Coronary artery (tissue), 2 donors: ENCODE results near the gene PRDM16.

Experiments used
- DNase-seq: peaks from one replicate; pipeline ENCODE4 v3.0.0-alpha.2; 2017; ENCODE audit warnings: low spot score
- H3K27ac ChIP-seq, 2 donors: fragments of 200-600 bp; sonication (generic); one replicate each; pipeline ENCODE4 v1.5.1; 2016 to 2019
- H3K4me3 ChIP-seq: fragments of 200-600 bp; sonication (generic); 2 replicates; pipeline ENCODE4 v1.5.1; 2016; ENCODE audit warnings: mild to moderate bottlenecking, moderate library complexity
- TF ChIP-seq, protein P1 (sequence below): fragments of 200-600 bp; sonication (generic); IDR thresholded peaks from one replicate; pipeline ENCODE4 v1.5.1; 2019; ENCODE audit warnings: antibody characterized with exemption

The PRDM16 gene

GRCh38 chr1:3434406-3435110 is 365.6 kb downstream of the PRDM16 start:
- H3K4me3 ChIP-seq = no peak overlapping the region
- H3K27ac ChIP-seq = no peak overlapping the region
- no peak for DNase-seq
- TF ChIP-seq, protein P1, sequence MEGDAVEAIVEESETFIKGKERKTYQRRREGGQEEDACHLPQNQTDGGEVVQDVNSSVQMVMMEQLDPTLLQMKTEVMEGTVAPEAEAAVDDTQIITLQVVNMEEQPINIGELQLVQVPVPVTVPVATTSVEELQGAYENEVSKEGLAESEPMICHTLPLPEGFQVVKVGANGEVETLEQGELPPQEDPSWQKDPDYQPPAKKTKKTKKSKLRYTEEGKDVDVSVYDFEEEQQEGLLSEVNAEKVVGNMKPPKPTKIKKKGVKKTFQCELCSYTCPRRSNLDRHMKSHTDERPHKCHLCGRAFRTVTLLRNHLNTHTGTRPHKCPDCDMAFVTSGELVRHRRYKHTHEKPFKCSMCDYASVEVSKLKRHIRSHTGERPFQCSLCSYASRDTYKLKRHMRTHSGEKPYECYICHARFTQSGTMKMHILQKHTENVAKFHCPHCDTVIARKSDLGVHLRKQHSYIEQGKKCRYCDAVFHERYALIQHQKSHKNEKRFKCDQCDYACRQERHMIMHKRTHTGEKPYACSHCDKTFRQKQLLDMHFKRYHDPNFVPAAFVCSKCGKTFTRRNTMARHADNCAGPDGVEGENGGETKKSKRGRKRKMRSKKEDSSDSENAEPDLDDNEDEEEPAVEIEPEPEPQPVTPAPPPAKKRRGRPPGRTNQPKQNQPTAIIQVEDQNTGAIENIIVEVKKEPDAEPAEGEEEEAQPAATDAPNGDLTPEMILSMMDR = no peak

DNA sequence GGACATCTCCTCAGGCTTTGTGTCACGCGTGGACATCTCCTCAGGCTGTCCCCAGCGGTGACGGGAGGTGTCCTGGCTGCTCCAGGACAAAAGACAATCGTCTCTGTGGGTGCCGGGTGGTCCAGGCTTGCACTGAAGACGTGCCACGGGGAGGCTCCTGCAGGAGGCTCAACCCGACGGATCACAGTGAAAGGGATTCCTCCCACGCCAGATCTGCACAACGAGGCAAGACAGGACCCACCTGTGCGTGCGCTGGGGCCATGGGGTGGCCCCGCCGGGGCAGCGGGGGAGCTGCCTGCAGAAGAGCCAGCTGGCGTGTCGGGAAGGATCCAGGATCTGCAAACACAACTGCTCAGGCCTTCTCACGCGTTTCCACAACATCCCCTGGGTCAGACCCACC is 366.7 kb downstream of the PRDM16 start:
- TF ChIP-seq, protein P1 = no peak
- Histone ChIP-seq H3K4me3 (no peak overlapping the region), H3K27ac (no peak overlapping the region)
- no peak for DNase-seq

- TF ChIP-seq, protein P1 = no peak
- H3K27ac ChIP-seq = no peak overlapping the region
- no peak for DNase-seq
- no peak overlapping the region for H3K4me3 ChIP-seq
Observed at GRCh38 chr1:3436451-3436850, 367.4 kb downstream of the PRDM16 start.

- no peak for DNase-seq
- Histone ChIP-seq H3K4me3 (no peak overlapping the region), H3K27ac (no peak overlapping the region)
- TF ChIP-seq, protein P1 = no peak
Observed at GRCh38 chr1:3436901-3437300, 367.9 kb downstream of the PRDM16 start.

DNA sequence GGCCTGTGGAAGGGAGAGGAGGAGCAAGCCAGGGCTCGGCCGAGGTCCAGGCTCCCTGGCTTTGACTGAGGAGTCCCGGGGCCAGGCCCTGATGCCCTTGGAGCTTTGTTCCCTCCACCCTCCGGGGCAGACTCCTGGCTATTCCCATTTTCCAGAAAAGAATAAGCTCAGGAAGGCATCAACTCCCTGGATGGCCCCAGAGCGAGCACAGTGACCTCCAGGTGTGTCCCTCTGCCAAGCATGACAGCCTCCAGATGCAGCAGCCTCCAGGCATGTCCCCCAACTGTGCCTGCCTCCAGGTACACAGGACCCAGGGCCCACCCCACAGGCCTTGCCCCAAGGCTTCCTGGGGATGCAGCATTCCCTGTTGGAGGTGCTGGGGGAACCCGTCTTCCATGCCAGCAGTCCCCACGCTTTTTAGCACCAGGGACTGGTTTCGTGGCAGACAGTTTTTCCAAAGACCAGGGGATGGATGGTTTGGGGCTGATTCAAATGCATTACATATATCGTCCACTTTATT is 369.7 kb downstream of the PRDM16 start:
- Histone ChIP-seq H3K4me3 (no peak overlapping the region), H3K27ac (no peak overlapping the region)
- TF ChIP-seq, protein P1 = no peak
- no peak for DNase-seq

DNA sequence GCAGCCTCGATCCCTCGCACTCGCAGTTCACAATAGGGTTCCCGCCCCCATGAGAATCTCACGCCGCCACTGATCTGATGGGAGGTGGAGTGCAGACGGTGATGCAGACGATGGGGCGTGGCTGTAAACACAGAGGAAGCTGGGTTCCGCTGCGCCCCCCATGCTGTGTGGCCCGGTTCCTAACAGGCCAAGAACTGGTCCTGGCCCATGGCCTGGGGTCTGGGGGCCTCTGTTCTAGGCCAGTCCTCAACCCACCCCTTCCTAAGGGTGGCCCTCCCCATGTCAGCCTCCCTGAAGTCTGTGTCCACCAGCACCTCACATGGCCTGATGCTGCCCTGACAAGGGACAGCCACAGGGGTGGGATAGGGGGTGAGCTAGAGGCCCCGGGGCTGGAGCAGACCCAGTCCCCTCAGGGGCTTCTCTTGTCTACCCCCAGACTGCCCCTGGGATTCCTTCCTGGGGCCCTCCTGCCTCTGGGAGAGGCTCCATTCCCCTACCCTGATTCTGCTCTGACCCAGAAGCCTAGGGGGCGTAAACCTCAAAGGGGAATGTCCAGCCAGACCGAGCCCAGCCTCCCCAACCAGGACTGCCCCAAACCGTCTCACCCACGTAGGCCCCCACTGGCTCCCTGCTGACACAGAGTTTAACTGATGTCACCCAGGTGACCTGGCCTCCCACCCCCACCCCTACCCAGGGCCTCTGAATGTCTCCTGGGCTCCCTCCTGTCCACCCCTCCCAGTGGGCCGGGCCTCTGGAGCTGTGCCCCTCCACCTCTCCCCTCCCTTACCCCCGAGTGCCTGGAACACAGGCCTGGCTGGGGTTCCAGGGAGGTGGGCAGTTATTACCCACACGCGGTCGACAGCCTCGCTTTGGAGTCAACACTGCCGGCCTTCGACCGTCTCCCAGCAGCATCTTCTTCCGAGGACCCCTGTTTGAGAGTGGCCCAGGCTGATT is 370.6 kb downstream of the PRDM16 start:
- DNase-seq = no peak
- TF ChIP-seq, protein P1 = no peak
- Histone ChIP-seq H3K27ac (peak overlapping the region in 1 of 2 donors; percentile 1), H3K4me3 (no peak overlapping the region)
